Small intestine (tissue), 7 donors: ENCODE measurements around the gene GLT6D1. TPM values are rescaled to one million over a fixed set of nuclear protein-coding genes. Genes with fewer than 3 reads are reported as not detected.
"Not testable (repeated sequence)": the region's sequence is repeated elsewhere in the genome, so short reads cannot be mapped to it uniquely, and the experiment has no call there.

ENCODE experiments used
- DNase-seq, 2 donors: peaks; one replicate each; pipeline versions ENCODE4 v3.0.0 to v3.0.0-alpha.2; 2013
- FAIRE-seq: peaks from 2 replicates; lab custom pipeline; 2012; peaks lifted over from hg19 to GRCh38; lab: Jason Lieb, UNC
- H3K27ac ChIP-seq, 3 donors: one replicate each; pipeline ENCODE4 v1.5.1; 2013; ENCODE audit warnings: low read length in 2 of 3, mild to moderate bottlenecking in 2 of 3, control low read depth in 1 of 3, inconsistent platforms in 1 of 3, low read depth in 1 of 3, moderate library complexity in 1 of 3
- H3K27me3 ChIP-seq, 3 donors: one replicate each; pipeline ENCODE4 v1.6.1; 2013; ENCODE audit warnings: low read length in 3 of 3, inconsistent platforms in 1 of 3; ENCODE audit not compliant: control insufficient read depth in 3 of 3, insufficient read depth in 3 of 3
- H3K36me3 ChIP-seq, 3 donors: one replicate each; pipeline ENCODE4 v1.6.1; 2013; ENCODE audit warnings: low read length in 3 of 3, inconsistent platforms in 1 of 3, low read depth in 1 of 3, mild to moderate bottlenecking in 1 of 3, moderate library complexity in 1 of 3; ENCODE audit not compliant: control insufficient read depth in 3 of 3, insufficient read depth in 2 of 3
- H3K4me1 ChIP-seq, 3 donors: one replicate each; pipeline ENCODE4 v1.6.1; 2013; ENCODE audit warnings: low read length in 2 of 3, inconsistent platforms in 1 of 3, low read depth in 1 of 3, mild to moderate bottlenecking in 1 of 3, moderate library complexity in 1 of 3; ENCODE audit not compliant: control insufficient read depth in 3 of 3, insufficient read depth in 2 of 3
- H3K4me3 ChIP-seq, 3 donors: one replicate each; pipeline ENCODE4 v1.5.1; 2013; ENCODE audit warnings: low read length in 3 of 3, control low read depth in 1 of 3, inconsistent platforms in 1 of 3, low read depth in 1 of 3, mild to moderate bottlenecking in 1 of 3, moderate library complexity in 1 of 3
- H3K9me3 ChIP-seq, 2 donors: one replicate each; pipeline ENCODE4 v1.6.1; 2013; ENCODE audit warnings: low read depth in 1 of 2, low read length in 1 of 2; ENCODE audit not compliant: control insufficient read depth in 2 of 2, insufficient read depth in 1 of 2
- WGBS, 3 donors: extraction: QIAGEN DNeasy Blood & Tissue Kit; methylation state at CpG; one replicate each; pipeline ENCODE4 v1.1.7; 2013; 5-methylcytosine and 5-hydroxymethylcytosine counted together
- polyA plus RNA-seq, 4 donors: library from polyadenylated mRNA; stranded (reverse) in 3 of 4; unstranded in 1 of 4; fragments of 200-250 nt in 3 of 4; fragments of 120-200 nt in 1 of 4; gene quantifications; one replicate each; pipeline versions ENCODE4 v1.2.1 to v1.2.3, GENCODE V29; 2013
- donor health status: healthy with polysubstance abuse.
- donor health status: control.
- donor health status: control.
- donor health status: Bipolar disorder and iron deficiency.
- donor health status: healthy.

GLT6D1 gene
- polyA plus RNA-seq, 4 donors = not detected

DNA sequence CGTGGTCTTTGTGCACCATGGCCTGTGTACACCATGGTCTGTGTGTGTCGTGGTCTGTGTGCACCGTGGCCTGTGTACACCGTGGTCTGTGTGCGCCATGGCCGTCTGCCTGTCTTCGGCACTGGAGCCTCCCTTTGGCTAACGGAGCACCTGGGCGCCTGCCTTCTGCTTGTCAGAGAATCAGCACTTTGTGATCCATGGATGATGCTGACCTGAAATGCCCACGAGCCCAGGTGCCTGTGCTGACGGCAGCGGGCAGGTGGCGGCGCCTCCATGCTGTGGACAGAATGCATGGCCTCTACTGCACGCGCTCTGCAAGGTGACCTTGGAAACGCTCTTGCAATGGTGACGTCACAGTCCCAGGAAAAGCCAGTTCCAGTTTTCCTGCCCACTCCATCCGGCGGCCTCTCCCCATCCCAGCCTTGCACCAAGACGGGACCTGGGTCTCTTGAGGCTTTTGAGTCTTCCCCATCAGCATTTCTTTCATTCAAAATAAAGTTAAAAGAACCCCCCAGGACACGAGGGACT, 38.4 kb upstream of the GLT6D1 start:
- WGBS, 3 donors = 75 to 85% (median 78%) methylated on average over 22 of the region's 22 CpGs

DNA sequence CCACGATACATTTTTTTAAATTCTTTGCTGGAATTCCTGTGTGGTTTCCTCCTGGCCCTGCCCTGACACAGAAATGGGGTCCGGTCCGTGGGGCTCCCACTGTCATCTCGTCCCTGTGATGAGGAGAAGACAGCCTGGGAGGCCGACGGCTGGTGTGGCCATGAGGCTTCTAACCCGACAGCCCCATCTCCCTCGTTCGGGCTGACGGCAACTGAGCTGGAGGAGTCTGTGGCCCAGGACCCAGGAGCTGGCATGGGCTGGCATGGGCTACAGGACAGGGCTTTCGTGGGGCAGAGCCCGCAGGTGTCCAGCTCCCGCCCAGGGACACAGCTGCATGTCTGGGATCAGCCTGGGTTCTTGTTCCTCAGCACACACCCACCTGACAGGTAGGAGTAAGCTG, 37.6 kb upstream of the GLT6D1 start:
- Histone ChIP-seq H3K36me3 (no peaks in the 10 kb centered on the region), H3K4me3 (no peak overlapping the region), H3K4me1 (no peaks in the 10 kb centered on the region), H3K27me3 (no peaks in the 10 kb centered on the region), H3K9me3 (no peaks in the 10 kb centered on the region), H3K27ac (no peak overlapping the region)
- FAIRE-seq = no peak
- no peak for DNase-seq
- WGBS, 3 donors = 84 to 89% (median 87%) methylated on average over 13 of the region's 13 CpGs

More for the DNA sequence above, 38.4 kb upstream of the GLT6D1 start:
- H3K27me3 ChIP-seq = no peaks in the 10 kb centered on the region
- no peaks in the 10 kb centered on the region for H3K4me1 ChIP-seq
- DNase-seq (no peak), FAIRE-seq (no peak)
- H3K9me3 ChIP-seq = no peaks in the 10 kb centered on the region
- no peak overlapping the region for H3K4me3 ChIP-seq
- H3K36me3 ChIP-seq = no peaks in the 10 kb centered on the region
- no peak overlapping the region for H3K27ac ChIP-seq

DNA sequence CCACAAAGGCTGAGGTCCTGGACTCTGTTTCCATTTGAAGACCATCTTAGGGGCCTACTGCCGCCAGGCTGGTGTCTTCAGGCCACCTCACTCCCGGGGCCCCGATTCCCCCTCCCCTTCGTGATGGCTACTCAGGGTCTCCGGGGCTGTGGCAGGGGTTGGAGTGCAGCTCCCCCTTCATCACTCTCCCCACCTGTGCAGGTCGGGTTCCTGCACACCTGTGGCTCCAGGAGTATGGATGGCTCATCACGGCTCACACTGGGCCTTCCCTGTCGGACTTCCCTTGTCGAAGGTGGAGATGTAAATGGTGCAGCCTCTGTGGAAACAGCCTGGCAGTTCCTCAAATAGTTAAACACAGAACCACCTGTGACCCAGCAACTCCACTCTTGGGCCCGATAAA, 35.6 kb upstream of the GLT6D1 start:
- H3K4me1 ChIP-seq = no peaks in the 10 kb centered on the region
- FAIRE-seq (no peak), DNase-seq (no peak)
- no peaks in the 10 kb centered on the region for H3K36me3 ChIP-seq
- WGBS, 3 donors = 67 to 73% (median 71%) methylated on average over 10 of the region's 10 CpGs
- peaks cover 0 to under 1% of the 10 kb centered on the region in 2 donors for H3K9me3 ChIP-seq
- no peak overlapping the region for H3K4me3 ChIP-seq
- no peaks in the 10 kb centered on the region for H3K27me3 ChIP-seq
- H3K27ac ChIP-seq = no peak overlapping the region

GRCh38 chr9:135673941-135674340, 34.6 kb upstream of the GLT6D1 start:
- no peaks in the 10 kb centered on the region for H3K27me3 ChIP-seq
- FAIRE-seq (no peak), DNase-seq (no peak)
- peaks cover 0 to 7% of the 10 kb centered on the region in 2 donors for H3K9me3 ChIP-seq
- H3K4me3 ChIP-seq = no peak overlapping the region
- H3K27ac ChIP-seq = no peak overlapping the region
- H3K36me3 ChIP-seq = no peaks in the 10 kb centered on the region
- H3K4me1 ChIP-seq = no peaks in the 10 kb centered on the region
- WGBS, 3 donors = 79 to 87% (median 86%) methylated on average over 8 of the region's 8 CpGs

- not testable (repeated sequence) for H3K4me3 ChIP-seq, FAIRE-seq, H3K36me3 ChIP-seq, H3K4me1 ChIP-seq, DNase-seq, H3K27me3 ChIP-seq, H3K27ac ChIP-seq
- peaks cover 0 to 11% of the 10 kb centered on the region in 2 donors for H3K9me3 ChIP-seq
- WGBS, 3 donors = 82 to 88% (median 84%) methylated on average over 7 of the region's 7 CpGs
Observed at GRCh38 chr9:135672786-135673185, 33.4 kb upstream of the GLT6D1 start.

DNA sequence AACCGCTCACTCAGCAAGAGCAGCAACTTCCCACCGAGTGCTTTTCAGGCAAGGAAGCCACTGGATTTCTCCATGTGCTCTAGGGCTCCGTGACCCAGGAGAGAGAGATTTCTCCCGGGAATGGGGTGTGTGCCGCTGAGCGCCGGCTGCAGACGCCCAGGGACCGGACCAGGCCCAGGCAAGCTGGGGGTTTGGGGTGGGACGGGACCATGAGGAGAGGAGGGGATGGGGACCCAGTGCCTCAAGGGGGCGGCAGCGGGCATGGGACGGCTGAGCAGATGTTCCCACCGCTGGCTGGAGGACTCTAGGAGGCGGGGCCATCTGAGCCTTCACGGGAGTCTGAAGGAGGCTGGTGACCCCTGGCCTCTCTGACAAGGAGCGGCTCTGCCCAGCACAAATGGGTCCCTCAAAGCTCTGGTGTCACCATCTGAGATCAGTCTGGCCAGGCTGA, 32.3 kb upstream of the GLT6D1 start:
- no peak overlapping the region for H3K4me3 ChIP-seq
- DNase-seq (no peak), FAIRE-seq (no peak)
- H3K4me1 ChIP-seq = no peaks in the 10 kb centered on the region
- H3K9me3 ChIP-seq = peaks cover 0 to 11% of the 10 kb centered on the region in 2 donors
- H3K27ac ChIP-seq = no peak overlapping the region
- H3K27me3 ChIP-seq = no peaks in the 10 kb centered on the region
- 48 to 56% (median 50%) methylated on average over 17 of the region's 17 CpGs for WGBS, 3 donors
- no peaks in the 10 kb centered on the region for H3K36me3 ChIP-seq

DNA sequence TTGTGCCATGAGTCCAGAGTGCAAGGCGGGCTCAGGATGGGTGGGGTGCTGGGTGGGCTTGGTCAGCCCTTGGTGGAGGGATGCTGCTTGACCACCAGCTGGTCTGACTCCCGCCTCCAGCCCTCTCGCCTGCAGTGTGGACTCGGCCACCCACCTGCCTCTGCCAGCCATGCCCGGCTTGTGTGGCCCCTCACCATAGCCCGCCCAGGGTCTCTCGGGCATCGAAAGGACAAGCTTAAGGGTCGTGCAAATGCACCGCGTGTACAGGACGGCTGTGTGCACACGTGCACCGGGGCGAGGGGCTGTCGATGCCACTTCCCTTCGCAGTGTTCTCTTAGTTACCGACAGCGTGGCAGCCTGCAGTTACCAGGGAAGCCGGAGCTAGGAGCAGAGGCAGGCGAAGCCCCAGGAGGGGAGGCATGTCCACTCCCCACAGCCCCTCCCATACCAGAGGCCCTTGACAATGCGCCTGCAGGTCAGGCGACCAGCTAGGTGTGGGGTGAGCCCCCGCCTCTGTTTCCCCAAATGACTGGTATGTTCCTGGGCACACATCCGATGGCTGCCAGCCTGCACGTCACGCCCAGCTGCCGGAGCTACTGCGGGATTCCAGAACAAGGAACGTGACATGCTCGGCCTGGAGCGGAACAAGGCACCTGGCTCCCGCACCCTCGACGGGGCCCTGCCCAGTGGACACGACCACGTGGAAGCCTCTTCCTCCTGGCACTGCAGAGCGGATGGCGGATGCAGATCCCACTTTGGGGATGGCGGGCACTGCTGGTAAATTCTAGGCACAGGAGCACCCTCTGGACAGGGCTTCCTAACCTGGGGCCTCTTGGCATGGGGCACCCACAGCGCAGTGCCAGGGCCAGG, 31.6 kb upstream of the GLT6D1 start:
- Histone ChIP-seq H3K4me3 (no peak overlapping the region), H3K36me3 (no peaks in the 10 kb centered on the region), H3K9me3 (peaks cover 0 to 11% of the 10 kb centered on the region in 2 donors), H3K4me1 (no peaks in the 10 kb centered on the region), H3K27ac (no peak overlapping the region), H3K27me3 (no peaks in the 10 kb centered on the region)
- FAIRE-seq (no peak), DNase-seq (no peak)
- 85 to 88% (median 88%) methylated on average over 40 to 41 of the region's 41 CpGs for WGBS, 3 donors

- Histone ChIP-seq H3K4me3 (no peak overlapping the region), H3K4me1 (no peaks in the 10 kb centered on the region), H3K27ac (no peak overlapping the region), H3K9me3 (peaks cover 0 to 11% of the 10 kb centered on the region in 2 donors), H3K27me3 (no peaks in the 10 kb centered on the region), H3K36me3 (no peaks in the 10 kb centered on the region)
- DNase-seq (no peak), FAIRE-seq (no peak)
- 87 to 97% (median 96%) methylated on average over 9 of the region's 9 CpGs for WGBS, 3 donors
Observed at GRCh38 chr9:135669616-135670285, 30.4 kb upstream of the GLT6D1 start.
